Stimulated activated CD8-positive, alpha-beta memory T cell treated with anti-CD3 and anti-CD28 coated beads, Interleukin-4, amount 100 ng/mL, for 24 hours (primary cell): Measurements from ENCODE around the gene URB2.
"Not testable (repeated sequence)": the region's sequence is repeated elsewhere in the genome, so short reads cannot be mapped to it uniquely, and the experiment has no call there.

Source experiments
- DNase-seq: peaks from one replicate; pipeline ENCODE4 v3.0.0-alpha.2; 2020; ENCODE audit warnings: low read depth

The URB2 gene

GRCh38 chr1:229614701-229615100 is 11.3 kb upstream of the URB2 start:
- DNase-seq, result no peak

DNA sequence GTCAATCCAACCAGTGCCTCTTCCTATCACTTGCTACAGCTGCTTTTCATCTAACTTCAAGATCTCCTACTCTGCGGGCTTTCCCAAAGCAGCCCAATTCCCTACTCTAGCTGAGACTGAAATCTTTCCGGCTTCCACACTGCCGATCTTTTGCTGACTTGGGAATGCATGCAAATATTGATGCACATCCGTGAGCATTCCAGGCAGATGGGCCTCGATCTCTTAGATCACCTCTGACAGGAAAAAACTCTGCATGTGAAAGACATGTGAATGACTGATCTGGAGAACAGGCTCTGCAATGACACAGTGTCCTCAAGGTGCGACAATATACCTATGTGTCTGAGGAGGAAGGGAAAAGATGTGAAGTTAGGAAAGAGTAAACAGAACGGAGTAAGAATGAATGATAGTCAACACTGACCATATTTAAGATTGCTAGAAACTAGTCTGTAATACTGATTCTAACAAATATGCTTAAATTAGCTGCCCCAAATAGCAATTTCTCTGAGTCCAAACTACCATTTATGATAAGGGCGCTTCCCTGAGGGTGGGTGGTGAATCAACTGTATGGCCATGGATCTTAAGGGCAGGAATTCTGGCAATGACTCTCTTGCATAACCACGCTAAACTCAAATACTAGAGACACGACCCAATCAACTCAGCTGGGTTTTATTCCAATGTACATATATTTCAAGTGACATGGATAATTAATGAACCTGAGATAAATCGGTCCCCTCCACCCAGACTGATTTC is 8.5 kb upstream of the URB2 start:
- DNase-seq, result no peak

- DNase-seq, result no peak
These were observed 7.0 kb upstream of the URB2 start for GRCh38 chr1:229619002-229619401.

- no peak for DNase-seq
These were observed 6.4 kb upstream of the URB2 start for GRCh38 chr1:229619614-229620013.

- no peak for DNase-seq
These were observed 5.2 kb upstream of the URB2 start for GRCh38 chr1:229620876-229621275.

- DNase-seq, result no peak
These were observed 4.4 kb upstream of the URB2 start for GRCh38 chr1:229621663-229622062.

GRCh38 chr1:229622641-229623120 is 3.4 kb upstream of the URB2 start:
- DNase-seq, result not testable (repeated sequence)

DNA sequence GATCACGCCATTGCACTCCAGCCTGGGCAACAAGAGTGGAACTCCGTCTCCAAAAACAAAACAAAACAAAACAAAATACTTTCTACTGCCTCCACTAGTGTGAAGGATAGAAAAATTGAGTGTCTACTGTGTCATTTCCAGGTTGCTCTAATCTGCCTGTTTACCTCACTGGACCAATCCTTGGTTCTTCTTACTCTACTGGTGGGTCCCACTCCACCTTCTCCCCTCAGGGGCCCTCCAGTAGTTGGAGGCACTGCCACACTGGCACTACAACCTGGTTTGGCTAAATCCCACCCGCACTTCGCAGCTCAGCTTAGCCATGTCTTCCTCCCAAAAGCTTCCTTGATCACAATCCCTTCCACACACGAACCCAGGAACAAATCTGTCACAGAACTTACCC is 2.8 kb upstream of the URB2 start:
- DNase-seq, result no peak

- no peak for DNase-seq
These were observed 2.2 kb upstream of the URB2 start for GRCh38 chr1:229623838-229624237.

DNA sequence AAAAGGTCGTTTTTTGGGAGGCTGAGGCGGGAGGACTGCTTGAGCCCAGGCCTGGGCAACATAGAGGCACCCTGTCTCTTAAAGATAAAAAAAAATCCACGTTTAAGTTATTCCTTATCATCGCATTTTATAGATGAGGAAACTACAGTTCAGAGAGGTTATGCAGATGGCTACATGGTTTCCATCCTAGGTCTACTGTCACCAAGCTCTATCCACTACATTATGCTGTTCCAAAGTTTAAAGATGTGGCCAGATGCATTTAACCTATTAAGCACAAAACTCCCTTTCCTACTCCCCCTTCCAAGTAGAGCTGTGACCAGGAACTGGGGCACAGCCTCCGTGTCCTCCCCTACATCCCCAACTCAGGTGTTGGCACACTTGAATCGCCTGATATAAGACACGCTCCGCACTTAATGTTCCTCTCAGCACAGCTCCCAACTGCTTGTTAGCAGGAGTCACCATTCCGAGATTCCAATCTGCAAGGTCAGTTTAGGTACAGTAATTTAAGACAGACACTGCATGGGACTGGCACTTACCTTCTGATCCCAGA is 1.5 kb upstream of the URB2 start:
- no peak for DNase-seq

DNA sequence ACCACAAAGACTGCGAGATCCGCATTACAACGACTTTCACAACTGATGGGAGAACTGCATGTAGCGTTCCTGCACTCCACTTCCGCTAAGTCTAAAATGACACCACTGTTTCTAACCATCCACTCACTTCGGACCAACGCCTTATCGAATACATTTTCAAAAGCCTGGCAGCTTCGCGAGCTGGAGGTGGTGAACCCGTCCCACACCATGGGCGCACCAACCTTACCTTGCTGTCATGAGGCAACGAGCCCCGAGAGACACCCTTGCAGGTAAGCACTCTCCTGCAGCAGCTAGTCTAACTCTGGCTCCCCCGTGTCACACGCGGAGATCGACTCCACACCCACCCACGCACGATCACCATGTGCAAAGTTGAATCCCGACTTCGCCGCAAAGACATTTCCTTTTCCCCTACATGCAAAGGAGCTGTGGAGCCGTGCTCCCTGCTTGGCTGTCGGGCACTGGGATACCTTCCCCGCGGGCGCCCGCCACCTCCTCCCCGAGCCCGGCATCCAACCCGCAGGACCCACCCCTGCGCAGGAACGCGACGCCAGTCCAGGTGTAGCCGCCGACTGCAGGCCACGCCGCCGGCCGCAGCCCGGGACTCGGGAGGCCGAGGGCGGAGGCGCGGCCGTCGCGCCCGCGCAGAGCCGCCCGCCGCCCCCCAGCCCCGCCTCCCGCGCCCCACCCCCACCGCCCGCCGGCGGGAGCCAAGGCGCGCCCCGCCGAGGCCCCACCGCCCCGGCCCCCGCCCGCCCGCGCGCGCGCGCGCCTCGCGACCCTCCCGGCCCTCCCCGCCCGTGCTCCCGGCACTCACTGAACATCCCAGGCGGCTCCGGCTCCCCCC is 754 bp upstream of the URB2 start:
- DNase-seq, result peak; percentile 45

- no peak for DNase-seq
These were observed 956 bp downstream of the URB2 start for GRCh38 chr1:229627003-229627402.

DNA sequence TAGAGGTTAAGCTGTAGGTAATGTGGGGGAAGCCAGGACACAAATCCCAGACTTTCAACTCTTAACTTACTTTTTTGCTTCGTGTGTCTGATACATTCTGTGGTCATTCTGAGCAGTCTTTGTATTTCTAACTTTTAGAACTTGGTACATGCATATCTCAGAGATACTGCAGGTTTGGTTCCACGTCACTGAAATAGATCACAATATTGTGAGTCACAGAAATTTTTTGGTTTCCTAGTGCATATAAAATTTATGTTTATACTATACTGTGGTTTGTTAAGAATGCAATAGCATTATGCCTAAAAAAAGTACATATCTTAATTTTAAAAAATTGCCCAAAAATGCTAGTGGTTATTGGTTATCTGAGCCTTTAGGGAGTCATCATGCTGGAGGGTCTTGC is 3.2 kb downstream of the URB2 start:
- no peak for DNase-seq

DNA sequence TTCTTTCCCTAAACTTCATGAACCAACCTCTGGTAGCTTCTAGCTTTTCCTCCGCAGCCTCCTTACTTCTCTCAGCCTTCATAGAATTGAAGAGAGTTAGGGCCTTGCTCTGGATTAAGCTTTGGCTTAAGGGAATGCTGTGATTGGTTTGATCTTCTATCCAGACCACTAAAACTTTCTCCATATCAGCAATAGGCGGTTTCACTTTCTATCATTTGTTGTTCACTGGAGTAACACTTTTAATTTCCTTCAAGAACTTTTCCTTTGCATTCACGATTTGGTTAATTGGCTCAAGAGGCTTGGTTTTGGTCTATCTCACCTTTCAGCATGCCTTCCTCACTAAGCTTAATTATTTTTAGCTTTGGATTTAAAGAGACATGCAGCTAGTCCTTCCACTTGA is 5.1 kb downstream of the URB2 start:
- no peak for DNase-seq

- DNase-seq, result no peak
These were observed 5.9 kb downstream of the URB2 start for GRCh38 chr1:229631966-229632365.

GRCh38 chr1:229636042-229636441 is 10.0 kb downstream of the URB2 start:
- no peak for DNase-seq

- DNase-seq, result no peak
These were observed 11.7 kb downstream of the URB2 start for GRCh38 chr1:229637746-229638145.

DNA sequence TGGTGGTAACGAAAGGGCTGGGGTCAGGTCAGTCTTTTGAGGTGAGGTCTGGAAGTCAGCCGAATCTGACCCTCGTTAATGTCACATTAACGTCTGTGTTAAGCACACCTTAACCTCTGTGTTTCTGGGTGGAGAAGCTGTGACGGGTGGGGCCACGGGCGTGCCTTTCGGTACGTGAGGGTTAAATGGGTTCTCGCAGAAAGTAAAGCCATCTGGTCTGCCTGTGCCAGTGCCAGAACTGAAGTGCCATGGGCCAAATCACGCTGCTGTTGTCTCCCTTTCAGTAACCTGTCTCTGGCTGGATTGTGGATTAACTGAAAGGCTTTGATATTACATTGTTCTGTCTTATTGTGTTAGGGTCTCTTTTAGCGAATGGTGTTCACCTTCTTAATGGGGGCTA is 14.4 kb downstream of the URB2 start:
- DNase-seq, result no peak

GRCh38 chr1:229641306-229641705 is 15.3 kb downstream of the URB2 start:
- no peak for DNase-seq

DNA sequence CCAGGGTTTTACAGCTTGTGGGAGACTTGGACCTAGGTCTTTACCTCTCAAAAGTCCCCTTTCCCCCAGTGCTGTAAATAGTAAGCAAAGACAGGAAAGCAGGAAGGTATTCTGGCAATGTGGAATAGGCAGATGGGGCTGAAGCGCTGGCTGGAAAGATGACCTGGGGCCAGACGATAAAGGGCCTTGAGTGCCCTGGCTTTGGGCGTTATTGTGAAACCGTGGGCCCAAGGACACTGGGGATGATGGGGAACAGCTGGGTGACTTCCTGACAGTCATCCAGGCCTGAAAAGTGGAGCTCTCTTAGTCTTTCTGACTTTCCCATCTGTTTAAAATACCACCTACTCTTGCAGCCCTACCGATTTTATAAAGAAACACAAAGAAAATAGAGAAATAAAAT is 16.3 kb downstream of the URB2 start:
- no peak for DNase-seq

GRCh38 chr1:229642970-229643369 is 16.9 kb downstream of the URB2 start:
- no peak for DNase-seq

DNA sequence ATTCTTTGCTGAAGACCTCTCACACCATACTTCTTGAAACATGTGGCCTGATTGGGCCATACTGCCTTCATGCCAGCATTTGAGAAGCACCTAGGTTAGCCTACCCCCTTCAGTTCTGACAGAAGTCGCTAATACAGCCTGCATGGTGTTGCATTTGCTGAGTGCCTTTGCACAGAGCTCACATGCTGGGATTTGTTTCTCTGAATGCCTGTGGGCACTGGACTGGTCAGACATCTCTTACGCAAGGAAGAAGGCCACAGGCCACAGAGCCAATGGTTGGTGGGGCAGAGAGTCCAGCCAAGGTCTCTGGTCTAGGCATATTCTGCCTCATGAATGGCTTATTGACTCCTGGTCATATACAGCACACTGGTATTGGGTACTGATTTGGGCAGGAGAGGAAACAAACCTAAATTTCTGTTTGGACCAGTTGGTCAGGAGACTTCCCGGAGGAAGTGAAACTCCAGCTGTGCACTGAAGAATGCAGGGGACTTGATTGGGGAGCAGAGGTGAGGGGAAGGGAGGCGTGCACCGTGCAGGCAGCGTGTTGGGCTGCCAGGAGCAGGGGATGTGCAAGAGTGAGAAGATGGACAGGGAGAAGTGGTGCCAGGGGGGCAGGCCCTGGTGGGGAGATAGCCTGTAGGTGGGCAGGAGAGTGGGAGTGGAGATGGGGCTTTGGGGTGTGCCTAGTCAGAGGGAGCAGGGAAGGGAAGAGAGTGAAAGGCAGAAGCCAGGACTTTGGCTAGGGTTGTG is 18.1 kb downstream of the URB2 start:
- DNase-seq, result no peak
